Measurements from ENCODE around the gene POLR2J. TPM values are rescaled to one million over a fixed set of nuclear protein-coding genes. Genes with fewer than 3 reads are reported as not detected.

The POLR2J gene
- total RNA-seq, 4 donors from 2014 or later: 25.7 to 67.9 (median 51.6) TPM

- no peaks in the 10 kb centered on the region for H3K27me3 ChIP-seq
- in situ Hi-C loops (cut with MboI; ENCODE audit: low sequenced_read_pairs in 4 of 4): no loop called here
- ATAC-seq (no peak), DNase-seq (no peak)
- H3K4me3 ChIP-seq: no peak overlapping the region
- H3K4me1 ChIP-seq: no peaks in the 10 kb centered on the region
- no peak overlapping the region for H3K27ac ChIP-seq
- no peaks in the 10 kb centered on the region for H3K9me3 ChIP-seq
- H3K36me3 ChIP-seq: no peaks in the 10 kb centered on the region
- intact Hi-C loops (cut with DNase I; ENCODE audit: low total_unique reads): no loop called here
- TF ChIP-seq CTCF (IDR thresholded peaks at IDR 0.05 in 4 of 5, conservative IDR thresholded peaks at IDR 0.05 in 1 of 5) (no peak), POLR2A (IDR thresholded peaks at IDR 0.05) (no peak)
Measured at GRCh38 chr7:102449136-102449535, 29.6 kb downstream of the POLR2J start.

GRCh38 chr7:102447311-102447710 is 31.4 kb downstream of the POLR2J start:
- no peak overlapping the region for H3K27ac ChIP-seq
- no peak for ATAC-seq
- intact Hi-C loops (cut with DNase I; ENCODE audit: low total_unique reads): no loop called here

GRCh38 chr7:102446387-102447156 is 32.1 kb downstream of the POLR2J start:
- Histone ChIP-seq H3K27me3 (no peaks in the 10 kb centered on the region), H3K36me3 (no peaks in the 10 kb centered on the region), H3K4me1 (no peaks in the 10 kb centered on the region), H3K27ac (no peak overlapping the region), H3K9me3 (no peaks in the 10 kb centered on the region), H3K4me3 (no peak overlapping the region)
- DNase-seq (no peak), ATAC-seq (no peak)
- intact Hi-C loops (cut with DNase I; ENCODE audit: low total_unique reads): no loop called here
- TF ChIP-seq CTCF (IDR thresholded peaks at IDR 0.05 in 4 of 5, conservative IDR thresholded peaks at IDR 0.05 in 1 of 5) (no peak), POLR2A (IDR thresholded peaks at IDR 0.05) (no peak)
- in situ Hi-C loops (cut with MboI; ENCODE audit: low sequenced_read_pairs in 4 of 4): no loop called here

More at GRCh38 chr7:102447311-102447710, 31.4 kb downstream of the POLR2J start:
- TF ChIP-seq POLR2A (IDR thresholded peaks at IDR 0.05) (no peak), CTCF (IDR thresholded peaks at IDR 0.05 in 4 of 5, conservative IDR thresholded peaks at IDR 0.05 in 1 of 5) (no peak)
- no peak for DNase-seq
- Histone ChIP-seq H3K9me3 (no peaks in the 10 kb centered on the region), H3K27me3 (no peaks in the 10 kb centered on the region), H3K36me3 (no peaks in the 10 kb centered on the region), H3K4me3 (no peak overlapping the region), H3K4me1 (no peaks in the 10 kb centered on the region)
- in situ Hi-C loops (cut with MboI; ENCODE audit: low sequenced_read_pairs in 4 of 4): no loop called here

GRCh38 chr7:102445674-102446071 is 33.0 kb downstream of the POLR2J start:
- H3K9me3 ChIP-seq: no peaks in the 10 kb centered on the region
- no peak overlapping the region for H3K27ac ChIP-seq
- peaks cover 2 to 4% of the 10 kb centered on the region in 2 donors for H3K4me1 ChIP-seq
- no peak overlapping the region for H3K4me3 ChIP-seq
- no peaks in the 10 kb centered on the region for H3K27me3 ChIP-seq
- no peak for TF ChIP-seq CTCF (IDR thresholded peaks at IDR 0.05 in 4 of 5, conservative IDR thresholded peaks at IDR 0.05 in 1 of 5)
- no peak for TF ChIP-seq POLR2A (IDR thresholded peaks at IDR 0.05)
- H3K36me3 ChIP-seq: no peaks in the 10 kb centered on the region
- in situ Hi-C loops (cut with MboI; ENCODE audit: low sequenced_read_pairs in 4 of 4) (no loop called here), intact Hi-C loops (cut with DNase I; ENCODE audit: low total_unique reads) (no loop called here)
- ATAC-seq: no peak
- DNase-seq: no peak

Data from gastrocnemius medialis (tissue), 4 donors.